HepG2 (cell line): ENCODE measurements around the gene MRFAP1. TPM values are rescaled to one million over a fixed set of nuclear protein-coding genes. Genes with fewer than 3 reads are reported as not detected.

Experiments used
- ATAC-seq: fragments of 200-7000 bp; cut with Tn5 transposase; 3 replicates; pipeline ENCODE4 v1.9.1; 2020; ENCODE audit warnings: mild to moderate bottlenecking, moderate library complexity
- BruUV-seq: library from RNA; stranded (reverse); fragments of 400-500 nt; replicated peaks from 2 replicates; lab custom pipeline; 2021; lab: Mats Ljungman, UMichigan
- CTCF ChIA-PET: fragments of 300-600 bp; formaldehyde crosslinking; extraction: SDS; loops from one replicate; lab custom pipeline; 2021; ENCODE audit warnings: low total read pairs, inconsistent platforms, low intra/inter-chr PET ratio; lab: Yijun Ruan, JAX
- POLR2A ChIA-PET: fragments of 350-600 bp; sonication (Branson Sonifier 250); formaldehyde crosslinking; loops from one replicate; lab custom pipeline; 2020; ENCODE audit warnings: antibody characterized with exemption, inconsistent platforms; lab: Yijun Ruan, JAX
- DNase-seq: peaks from one replicate; pipeline ENCODE4 v3.0.0-alpha.2; 2015; ENCODE audit warnings: low spot score
- FAIRE-seq: peaks from 3 replicates; lab custom pipeline; 2011; peaks lifted over from hg19 to GRCh38; lab: Jason Lieb, UNC
- H2AFZ ChIP-seq: one replicate; pipeline ENCODE4 v1.6.1; 2011; ENCODE audit warnings: low read length, inconsistent platforms
- H3K27ac ChIP-seq: fragments of 300-600 bp; 3 replicates; pipeline ENCODE4 v1.8.0; 2011; ENCODE audit warnings: mixed run types, mild to moderate bottlenecking, mixed read lengths, low read length, inconsistent platforms; ENCODE audit not compliant: insufficient read depth; ENCODE audit errors: extremely low read length
- H3K27me3 ChIP-seq, 2 experiments: fragments of 200-600 bp in 1 of 2; 2 replicates in 1 of 2; 3 replicates in 1 of 2; pipeline versions ENCODE4 v1.6.0 to v1.8.0; 2011; ENCODE audit warnings: low read length in 2 of 2, mild to moderate bottlenecking in 2 of 2, moderate library complexity in 2 of 2, inconsistent platforms in 1 of 2; ENCODE audit not compliant: insufficient read depth in 2 of 2, control insufficient read depth in 1 of 2
- H3K36me3 ChIP-seq, 2 experiments: fragments of 200-600 bp in 1 of 2; replicated peaks in 1 of 2; 2 replicates in 1 of 2; 3 replicates in 1 of 2; pipeline versions ENCODE4 v1.5.1 to v1.8.0; 2011; ENCODE audit warnings: low read length in 2 of 2, inconsistent platforms in 1 of 2; ENCODE audit not compliant: insufficient read depth in 2 of 2, control insufficient read depth in 1 of 2
- H3K4me1 ChIP-seq: 2 replicates; pipeline ENCODE4 v1.5.1; 2012; ENCODE audit warnings: low read length, inconsistent platforms; ENCODE audit not compliant: insufficient read depth
- H3K4me2 ChIP-seq: 2 replicates; pipeline ENCODE4 v1.6.0; 2011; ENCODE audit warnings: low read depth, low read length, inconsistent platforms
- H3K4me3 ChIP-seq, 3 experiments: fragments of 200-600 bp in 1 of 3; sonication (generic), shearing (Covaris generic) in 1 of 3; replicated peaks in 1 of 3; 2 replicates each; pipeline ENCODE4 v1.5.1; 2011 to 2016; ENCODE audit warnings: low read length in 3 of 3, inconsistent platforms in 2 of 3, low read depth in 2 of 3, mild to moderate bottlenecking in 2 of 3, control low read depth in 1 of 3, mixed read lengths in 1 of 3; ENCODE audit not compliant: insufficient read depth in 1 of 3
- H3K79me2 ChIP-seq: one replicate; pipeline ENCODE4 v1.6.1; 2011; ENCODE audit warnings: low read length, inconsistent platforms; ENCODE audit not compliant: insufficient read depth
- H3K9ac ChIP-seq: 2 replicates; pipeline ENCODE4 v1.6.0; 2011; ENCODE audit warnings: mild to moderate bottlenecking, low read depth, low read length, inconsistent platforms; ENCODE audit not compliant: insufficient read depth
- H3K9me3 ChIP-seq: 2 replicates; pipeline ENCODE4 v1.5.1; 2012; ENCODE audit warnings: mild to moderate bottlenecking, low read length
- H4K20me1 ChIP-seq: 2 replicates; pipeline ENCODE4 v1.6.0; 2011; ENCODE audit warnings: inconsistent platforms, mild to moderate bottlenecking, low read length, moderate library complexity; ENCODE audit not compliant: insufficient read depth
- DBP ChIP-seq: sonication (generic); formaldehyde crosslinking; IDR thresholded peaks from 2 replicates; pipeline ENCODE4 v1.4.0; 2020; ENCODE audit warnings: missing genetic modification reagents; ENCODE audit errors: not compliant biosample characterization
- ISL2 ChIP-seq: sonication (generic); formaldehyde crosslinking; IDR thresholded peaks from 2 replicates; pipeline ENCODE4 v1.5.0; 2020; ENCODE audit warnings: missing genetic modification reagents
- SYNCRIP ChIP-seq: fragments of 200-400 bp; formaldehyde crosslinking; IDR thresholded peaks from 2 replicates; pipeline ENCODE4 v1.6.1; 2018; ENCODE audit warnings: mild to moderate bottlenecking, low read depth, low read length; ENCODE audit not compliant: insufficient read depth
- THRA ChIP-seq: sonication (generic); formaldehyde crosslinking; IDR thresholded peaks from 2 replicates; pipeline ENCODE4 v1.4.0; 2020; ENCODE audit warnings: missing genetic modification reagents, borderline replicate concordance
- ZNF121 ChIP-seq: sonication (generic); formaldehyde crosslinking; IDR thresholded peaks from 2 replicates; pipeline ENCODE4 v1.5.0; 2020; ENCODE audit warnings: mild to moderate bottlenecking, missing genetic modification reagents
- ZNF839 ChIP-seq: sonication (generic); formaldehyde crosslinking; IDR thresholded peaks from 2 replicates; pipeline ENCODE4 v1.4.0; 2020; ENCODE audit warnings: missing genetic modification reagents, mild to moderate bottlenecking, borderline replicate concordance
- ZSCAN21 ChIP-seq: sonication (generic); formaldehyde crosslinking; IDR thresholded peaks from 2 replicates; pipeline ENCODE4 v1.8.0; 2022; ENCODE audit warnings: mild to moderate bottlenecking, missing genetic modification reagents, moderate library complexity, borderline replicate concordance
- WGBS: methylation state at CpG from one replicate; pipeline ENCODE4 v1.1.6; 2017; ENCODE audit warnings: low lambda C conversion rate; 5-methylcytosine and 5-hydroxymethylcytosine counted together
- in situ Hi-C: cut with HindIII; loops from 2 replicates; pipeline ENCODE4 v1.10.0; 2017; ENCODE audit warnings: low pct_unique_long_range_greater_than_20kb; ENCODE audit not compliant: extremely low pct_ligation_motif_present
- intact Hi-C: fragments of 100-400 bp; cut with micrococcal nuclease; formaldehyde crosslinking; loops from one replicate; pipeline ENCODE4 v1.10.0; 2022; ENCODE audit not compliant: unreplicated experiment
- polyA plus RNA-seq, 8 experiments: library from polyadenylated mRNA; depleted of rRNA in 3 of 8; stranded (reverse) in 7 of 8; unstranded in 1 of 8; fragments of >200 nt; fragmentation: Illumina TruSeq in 4 of 8; extraction: Trizol in 4 of 8; gene quantifications; 2 replicates each; pipeline versions ENCODE4 v1.2.1 to v1.2.3, GENCODE V29; 2011 to 2016; ENCODE audit warnings: low read depth in 4 of 8, missing spikeins in 1 of 8, mixed read lengths in 1 of 8; ENCODE audit not compliant: insufficient read depth in 1 of 8
- total RNA-seq, 5 experiments: library from RNA; depleted of rRNA; stranded (reverse); fragments of >200 nt; fragmentation: Illumina TruSeq; extraction: Trizol; gene quantifications; 2 replicates each; pipeline ENCODE4 v1.2.3, GENCODE V29; 2016; ENCODE audit warnings: low read depth in 1 of 5

MRFAP1 gene
- total and polyA plus RNA-seq, 2 of the 13 experiments (the other 11 are each of a cell fraction or from before 2014, with no cell fraction given) = 112 to 158 TPM

DNA sequence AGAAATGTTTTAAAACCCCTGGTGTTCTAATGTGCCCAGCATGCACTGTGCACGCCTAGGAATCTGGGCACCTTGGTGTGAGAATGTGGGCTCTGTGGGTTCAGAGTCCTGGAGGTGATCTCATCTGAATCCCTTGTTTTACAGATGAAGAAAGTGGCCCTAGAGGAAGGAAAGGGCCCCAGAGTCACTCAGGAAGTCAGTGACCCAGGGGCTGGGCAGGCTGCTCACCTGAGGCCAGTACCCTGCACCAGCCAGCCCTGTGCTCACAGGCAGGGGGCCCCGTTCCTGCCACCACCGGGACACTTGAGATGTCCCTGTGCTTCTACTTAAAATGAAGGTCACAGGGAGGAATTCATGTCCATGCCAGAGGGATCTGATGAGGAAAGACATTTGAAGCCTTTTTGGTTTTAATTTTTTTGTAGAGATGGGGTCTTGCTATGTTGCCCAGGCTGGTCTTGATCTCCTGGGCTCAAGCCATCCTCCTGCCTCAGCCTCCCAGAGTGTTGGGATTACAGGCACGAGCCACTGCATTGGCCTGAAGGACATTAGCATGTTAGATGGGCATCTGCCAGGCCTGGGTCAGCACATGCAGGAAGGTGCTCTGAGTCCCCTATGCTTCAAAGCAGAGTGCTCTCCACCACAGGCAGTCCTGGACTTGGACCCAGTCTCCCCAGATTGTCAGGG is 45.8 kb downstream of the MRFAP1 start:
- WGBS = 83% methylated on average over 4 of the region's 4 CpGs
- Histone ChIP-seq H3K27me3 (no peaks in the 10 kb centered on the region), H4K20me1 (no peaks in the 10 kb centered on the region), H3K4me2 (no peak overlapping the region), H3K36me3 (no peaks in the 10 kb centered on the region), H2AFZ (no peak overlapping the region), H3K4me1 (peaks cover 62% of the 10 kb centered on the region), H3K79me2 (no peaks in the 10 kb centered on the region), H3K4me3 (no peak overlapping the region), H3K9me3 (no peaks in the 10 kb centered on the region), H3K9ac (no peak overlapping the region), H3K27ac (no peak overlapping the region)
- intact Hi-C loops (loop anchor here (5.0 to 10.0 kb wide), 2 partner anchors 44 to 61 kb away; partner anchors contain the start of gene MRFAP1), in situ Hi-C loops (no loop called here)
- CTCF ChIA-PET = no interaction called here
- POLR2A ChIA-PET = interaction anchor here (5.5 kb wide), 1 partner anchor 10 kb away, joined by 122 read pairs; a partner anchor contains a TSS
- FAIRE-seq (no peak), DNase-seq (no peak), ATAC-seq (no peak)
- TF ChIP-seq ZNF839 (CRISPR knock-in tag) = no peak
- peak; percentile 88 for TF ChIP-seq ZNF121
- no peak for TF ChIP-seq THRA (CRISPR knock-in tag)
- no peak for TF ChIP-seq SYNCRIP
- TF ChIP-seq ISL2 (CRISPR knock-in tag) = no peak
- no peak for TF ChIP-seq DBP (CRISPR knock-in tag)
- TF ChIP-seq ZSCAN21 (CRISPR knock-in tag) = no peak
- BruUV-seq = no TSS peak
